K562 (cell line): ENCODE results near the gene ZFP62. TPM values are rescaled to one million over a fixed set of nuclear protein-coding genes. Genes with fewer than 3 reads are reported as not detected.

Experiments
- ETS2 ChIP-seq: IDR thresholded peaks from 2 replicates; pipeline ENCODE4 v1.6.1; 2016; ENCODE audit warnings: borderline replicate concordance, missing genetic modification characterization, mild to moderate bottlenecking, moderate library complexity, missing compliant biosample characterization; ENCODE audit not compliant: poor library complexity, severe bottlenecking
- ETV1 ChIP-seq: fragments of 450-650 bp; conservative IDR thresholded peaks from 2 replicates; pipeline ENCODE4 v1.6.1; 2016; ENCODE audit warnings: missing genetic modification characterization, control low read depth, low read depth, missing compliant biosample characterization
- GABPB1 ChIP-seq: sonication (generic); formaldehyde crosslinking; IDR thresholded peaks from 2 replicates; pipeline ENCODE4 v1.8.0; 2022; ENCODE audit warnings: mild to moderate bottlenecking, missing genetic modification reagents
- JUNB ChIP-seq: fragments of 450-650 bp; formaldehyde crosslinking; conservative IDR thresholded peaks from 2 replicates; pipeline ENCODE4 v1.4.0; 2020; ENCODE audit warnings: mild to moderate bottlenecking
- MBD2 ChIP-seq: sonication (generic); IDR thresholded peaks from 2 replicates; pipeline ENCODE4 v1.6.1; 2016; ENCODE audit warnings: low read depth, borderline replicate concordance
- MYC ChIP-seq, 2 experiments: fragments of 250-450 bp in 1 of 2; sonication (Bioruptor Pico) in 1 of 2; IDR thresholded peaks; 2 replicates each; pipeline versions ENCODE4 v1.5.1 to v1.6.1; 2012 to 2021; ENCODE audit warnings: low read depth in 2 of 2, borderline replicate concordance in 1 of 2, improper control_type of control experiment in 1 of 2, low read length in 1 of 2, mild to moderate bottlenecking in 1 of 2, moderate library complexity in 1 of 2
- MYNN ChIP-seq, 2 experiments: sonication (generic); formaldehyde crosslinking in 1 of 2; IDR thresholded peaks; 2 replicates each; pipeline versions ENCODE4 v1.5.0 to v1.6.1; 2016 to 2020; ENCODE audit warnings: antibody characterized with exemption in 1 of 2, missing genetic modification reagents in 1 of 2
- NBN ChIP-seq: fragments of 450-650 bp; IDR thresholded peaks from 2 replicates; pipeline ENCODE4 v1.6.1; 2016; ENCODE audit warnings: low read depth, mild to moderate bottlenecking
- NCOA2 ChIP-seq, 2 experiments: fragments of 450-650 bp; IDR thresholded peaks; 2 replicates each; pipeline ENCODE4 v1.6.1; 2018; ENCODE audit warnings: mild to moderate bottlenecking in 2 of 2, moderate library complexity in 1 of 2; ENCODE audit not compliant: partially characterized antibody in 2 of 2
- NCOA4 ChIP-seq: fragments of 450-650 bp; IDR thresholded peaks from 2 replicates; pipeline ENCODE4 v1.6.1; 2018; ENCODE audit warnings: mild to moderate bottlenecking; ENCODE audit not compliant: partially characterized antibody
- NUFIP1 ChIP-seq: fragments of 450-650 bp; IDR thresholded peaks from 2 replicates; pipeline ENCODE4 v1.6.1; 2018; ENCODE audit not compliant: partially characterized antibody
- PHB ChIP-seq: fragments of 250-450 bp; sonication (Bioruptor Pico); IDR thresholded peaks from 2 replicates; pipeline ENCODE4 v1.5.0; 2021
- PRMT5 ChIP-seq: sonication (generic); formaldehyde crosslinking; IDR thresholded peaks from 2 replicates; pipeline ENCODE4 v1.5.0; 2020; ENCODE audit warnings: missing genetic modification reagents
- RCOR1 ChIP-seq, 2 experiments: IDR thresholded peaks; 2 replicates each; pipeline ENCODE4 v1.6.1; 2012; ENCODE audit warnings: low read depth in 2 of 2, low read length in 2 of 2, borderline replicate concordance in 1 of 2, improper control_type of control experiment in 1 of 2
- SMAD1 ChIP-seq: fragments of 150-350 bp; IDR thresholded peaks from 2 replicates; pipeline ENCODE4 v1.6.1; 2014; ENCODE audit warnings: low read length, low read depth; ENCODE audit not compliant: partially characterized antibody
- SRSF9 ChIP-seq: fragments of 200-400 bp; formaldehyde crosslinking; IDR thresholded peaks from 2 replicates; pipeline ENCODE4 v1.6.1; 2017; ENCODE audit warnings: low read depth, low read length, borderline replicate concordance
- TAF15 ChIP-seq: fragments of 200-400 bp; formaldehyde crosslinking; IDR thresholded peaks from 2 replicates; pipeline ENCODE4 v1.6.1; 2017; ENCODE audit warnings: mild to moderate bottlenecking, low read depth, low read length, moderate library complexity
- TSC22D4 ChIP-seq: fragments of 450-650 bp; IDR thresholded peaks from 2 replicates; pipeline ENCODE4 v1.6.1; 2016; ENCODE audit warnings: missing genetic modification characterization, missing biosample characterization, control low read depth
- ZNF347 ChIP-seq: fragments of 450-650 bp; formaldehyde crosslinking; IDR thresholded peaks from 2 replicates; pipeline ENCODE4 v1.4.0; 2020; ENCODE audit warnings: low read depth, mild to moderate bottlenecking, moderate library complexity
- ZNF507 ChIP-seq: conservative IDR thresholded peaks from 2 replicates; pipeline ENCODE4 v1.6.1; 2017; ENCODE audit warnings: missing genetic modification characterization, missing compliant biosample characterization
- ZNF79 ChIP-seq: fragments of 250-450 bp; sonication (Bioruptor Pico); IDR thresholded peaks from 2 replicates; pipeline ENCODE4 v1.4.0; 2020; ENCODE audit warnings: low read depth, mild to moderate bottlenecking, moderate library complexity
- polyA plus RNA-seq, 8 experiments: library from polyadenylated mRNA; depleted of rRNA in 4 of 8; stranded (reverse) in 5 of 8; unstranded in 3 of 8; fragments of >200 nt; fragmentation: Nextera tagmentation in 2 of 8; fragmentation: Illumina TruSeq in 1 of 8; extraction: Ambion mirVana in 2 of 8; extraction: Trizol in 1 of 8; gene quantifications; 2 replicates each; pipeline versions ENCODE4 v1.2.1 to v1.2.3, GENCODE V29; 2011 to 2014; ENCODE audit warnings: inconsistent platforms in 1 of 8, missing spikeins in 1 of 8
- total RNA-seq, 7 experiments: library from RNA; depleted of rRNA in 6 of 7; stranded (reverse); fragments of >200 nt in 6 of 7; fragmentation: Illumina TruSeq in 2 of 7; extraction: Trizol in 2 of 7; gene quantifications; 2 replicates each; pipeline versions ENCODE4 v1.2.1 to v1.2.3, GENCODE V29; 2011 to 2021; ENCODE audit warnings: low replicate concordance in 1 of 7
- TF ChIP-seq, protein P1 (sequence below): fragments of 250-450 bp; sonication (Bioruptor Pico); IDR thresholded peaks from 2 replicates; pipeline ENCODE4 v1.5.0; 2020; ENCODE audit warnings: mild to moderate bottlenecking, borderline replicate concordance
- TF ChIP-seq, protein P2 (sequence below): fragments of 250-450 bp; sonication (Bioruptor Pico); IDR thresholded peaks from 2 replicates; pipeline ENCODE4 v1.9.0; 2021; ENCODE audit warnings: mild to moderate bottlenecking
- TF ChIP-seq, protein P3 (sequence below): IDR thresholded peaks from 2 replicates; pipeline ENCODE4 v1.6.1; 2012; ENCODE audit warnings: low read depth, low read length, improper control_type of control experiment, borderline replicate concordance

ZFP62 gene
- total and polyA plus RNA-seq, 9 of the 15 experiments (the other 6 are each of a cell fraction or from before 2014, with no cell fraction given), result 12.2 to 37.5 (median 25.0) TPM

DNA sequence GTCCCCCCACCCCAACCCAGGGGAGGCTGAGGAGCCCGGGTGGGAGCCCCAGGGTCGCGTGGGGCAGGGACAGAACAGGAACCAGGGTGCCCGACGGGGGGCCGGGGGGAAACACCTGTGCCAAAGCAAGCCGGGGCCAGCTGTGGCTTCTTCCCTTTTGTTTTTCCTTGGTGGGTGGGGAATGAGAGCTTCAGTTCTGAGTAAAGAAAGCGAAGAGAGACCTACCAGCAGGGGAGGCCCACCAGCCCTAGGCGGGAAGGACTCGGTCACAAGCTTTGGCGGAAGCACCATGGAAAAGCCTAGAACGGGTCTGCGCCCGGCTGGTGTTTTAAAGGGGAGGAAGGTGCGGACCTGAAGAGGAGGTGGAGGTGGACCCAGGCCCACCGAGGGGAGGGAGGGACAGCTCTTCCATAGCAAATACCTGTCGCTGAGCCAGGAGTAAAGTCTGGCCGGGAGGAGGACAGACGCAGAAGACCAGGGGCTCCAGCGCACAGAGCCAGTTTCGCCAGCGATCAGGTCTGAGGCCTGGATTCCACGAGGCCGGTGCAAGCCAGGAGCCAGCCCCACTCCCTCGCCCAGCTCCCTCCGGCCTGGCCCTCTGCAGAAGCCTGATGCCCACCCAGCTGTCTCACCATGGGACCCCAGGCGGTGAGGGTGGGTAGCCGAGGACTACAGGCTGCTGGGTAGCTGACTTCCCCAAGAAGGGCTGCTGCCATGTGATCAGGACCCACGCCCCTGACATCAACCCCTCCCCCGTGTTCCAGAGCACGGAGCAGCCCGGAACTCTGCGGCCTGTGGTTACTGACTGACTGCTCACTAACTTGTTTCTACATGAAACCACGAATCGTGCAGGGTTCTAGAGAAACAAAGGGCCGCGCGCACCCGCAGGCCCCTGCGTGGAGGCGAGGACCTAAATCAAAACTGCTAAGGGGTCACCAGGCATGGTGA lies 57.6 kb downstream of the ZFP62 start (continued):
- TF ChIP-seq SRSF9 (no peak), NUFIP1 (no peak), MBD2 (no peak), PHB (CRISPR knock-in tag) (peak; percentile 50; the same call in 1 of the 2 replicates), SMAD1 (no peak), TSC22D4 (tag) (no peak), JUNB (CRISPR knock-in tag) (no peak), ETS2 (tag) (no peak), MYNN (IDR thresholded peaks at IDR 0.05) (no peak), MYNN (CRISPR knock-in tag; IDR thresholded peaks at IDR 0.05) (no peak), ZNF507 (tag) (no peak), ZNF79 (CRISPR knock-in tag) (no peak), NBN (no peak), NCOA2 (IDR thresholded peaks at IDR 0.05; ENCODE audit: partially characterized antibody in 2 of 2) (no peak), NCOA4 (no peak), TAF15 (no peak), PRMT5 (CRISPR knock-in tag) (no peak), GABPB1 (CRISPR knock-in tag) (peak; percentile 33; the same call in 1 of the 2 replicates), RCOR1 (IDR thresholded peaks at IDR 0.05; ENCODE audit: borderline replicate concordance in 1 of 2, low read depth in 2 of 2, low read length in 2 of 2) (no peak), MYC (IDR thresholded peaks at IDR 0.05; ENCODE audit: low read depth, low read length) (peak; percentile 57; the same call in 1 of the 2 replicates), MYC (CRISPR knock-in tag; IDR thresholded peaks at IDR 0.05; ENCODE audit: borderline replicate concordance, low read depth) (0 out of 2 replicates have a peak, but pooled peaks have one; percentile 9), ETV1 (tag) (peak; percentile 84), ZNF347 (no peak)
- TF ChIP-seq, protein P1, sequence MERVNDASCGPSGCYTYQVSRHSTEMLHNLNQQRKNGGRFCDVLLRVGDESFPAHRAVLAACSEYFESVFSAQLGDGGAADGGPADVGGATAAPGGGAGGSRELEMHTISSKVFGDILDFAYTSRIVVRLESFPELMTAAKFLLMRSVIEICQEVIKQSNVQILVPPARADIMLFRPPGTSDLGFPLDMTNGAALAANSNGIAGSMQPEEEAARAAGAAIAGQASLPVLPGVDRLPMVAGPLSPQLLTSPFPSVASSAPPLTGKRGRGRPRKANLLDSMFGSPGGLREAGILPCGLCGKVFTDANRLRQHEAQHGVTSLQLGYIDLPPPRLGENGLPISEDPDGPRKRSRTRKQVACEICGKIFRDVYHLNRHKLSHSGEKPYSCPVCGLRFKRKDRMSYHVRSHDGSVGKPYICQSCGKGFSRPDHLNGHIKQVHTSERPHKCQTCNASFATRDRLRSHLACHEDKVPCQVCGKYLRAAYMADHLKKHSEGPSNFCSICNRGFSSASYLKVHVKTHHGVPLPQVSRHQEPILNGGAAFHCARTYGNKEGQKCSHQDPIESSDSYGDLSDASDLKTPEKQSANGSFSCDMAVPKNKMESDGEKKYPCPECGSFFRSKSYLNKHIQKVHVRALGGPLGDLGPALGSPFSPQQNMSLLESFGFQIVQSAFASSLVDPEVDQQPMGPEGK (CRISPR knock-in tag), result no peak
- TF ChIP-seq, protein P2, sequence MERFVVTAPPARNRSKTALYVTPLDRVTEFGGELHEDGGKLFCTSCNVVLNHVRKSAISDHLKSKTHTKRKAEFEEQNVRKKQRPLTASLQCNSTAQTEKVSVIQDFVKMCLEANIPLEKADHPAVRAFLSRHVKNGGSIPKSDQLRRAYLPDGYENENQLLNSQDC (CRISPR knock-in tag), result no peak
- TF ChIP-seq, protein P3, sequence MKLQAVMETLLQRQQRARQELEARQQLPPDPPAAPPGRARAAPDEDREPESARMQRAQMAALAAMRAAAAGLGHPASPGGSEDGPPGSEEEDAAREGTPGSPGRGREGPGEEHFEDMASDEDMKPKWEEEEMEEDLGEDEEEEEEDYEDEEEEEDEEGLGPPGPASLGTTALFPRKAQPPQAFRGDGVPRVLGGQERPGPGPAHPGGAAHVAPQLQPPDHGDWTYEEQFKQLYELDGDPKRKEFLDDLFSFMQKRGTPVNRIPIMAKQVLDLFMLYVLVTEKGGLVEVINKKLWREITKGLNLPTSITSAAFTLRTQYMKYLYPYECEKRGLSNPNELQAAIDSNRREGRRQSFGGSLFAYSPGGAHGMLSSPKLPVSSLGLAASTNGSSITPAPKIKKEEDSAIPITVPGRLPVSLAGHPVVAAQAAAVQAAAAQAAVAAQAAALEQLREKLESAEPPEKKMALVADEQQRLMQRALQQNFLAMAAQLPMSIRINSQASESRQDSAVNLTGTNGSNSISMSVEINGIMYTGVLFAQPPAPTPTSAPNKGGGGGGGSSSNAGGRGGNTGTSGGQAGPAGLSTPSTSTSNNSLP, result no peak
